ENCODE data around the gene DNAJB13.

DNA sequence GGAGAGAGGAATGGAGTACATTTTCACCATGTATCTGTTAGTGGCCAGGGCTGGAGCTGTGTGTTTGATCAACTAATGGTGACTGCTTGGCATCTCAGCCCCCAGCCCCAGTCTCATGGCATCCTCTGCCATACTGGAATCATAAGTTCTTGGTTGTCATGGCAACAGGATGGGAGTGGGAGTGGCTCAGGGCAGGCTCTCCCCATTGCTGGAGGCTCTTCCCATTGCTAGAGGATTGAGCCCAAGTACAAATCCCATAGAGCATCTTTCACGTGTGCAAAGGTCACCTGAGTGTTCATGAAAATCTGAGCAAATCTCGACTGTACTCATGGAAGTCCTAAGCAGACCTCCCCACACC is 14.9 kb downstream of the DNAJB13 start:
- TF ChIP-seq CHD2 (IDR thresholded peaks at IDR 0.05; ENCODE audit: low read length, partially characterized antibody) = no peak
- no peak for TF ChIP-seq MEF2A (IDR thresholded peaks at IDR 0.05; ENCODE audit: borderline replicate concordance, low read depth)
- TF ChIP-seq JUND (IDR thresholded peaks at IDR 0.05) = no peak
- no peak for TF ChIP-seq ELF1 (IDR thresholded peaks at IDR 0.05)
- TF ChIP-seq MXI1 (IDR thresholded peaks at IDR 0.05; ENCODE audit: low read depth, low read length) = no peak
- TF ChIP-seq TAF1 (IDR thresholded peaks at IDR 0.05; ENCODE audit: borderline replicate concordance, low read depth, low read length) = no peak
- TF ChIP-seq, protein P1, sequence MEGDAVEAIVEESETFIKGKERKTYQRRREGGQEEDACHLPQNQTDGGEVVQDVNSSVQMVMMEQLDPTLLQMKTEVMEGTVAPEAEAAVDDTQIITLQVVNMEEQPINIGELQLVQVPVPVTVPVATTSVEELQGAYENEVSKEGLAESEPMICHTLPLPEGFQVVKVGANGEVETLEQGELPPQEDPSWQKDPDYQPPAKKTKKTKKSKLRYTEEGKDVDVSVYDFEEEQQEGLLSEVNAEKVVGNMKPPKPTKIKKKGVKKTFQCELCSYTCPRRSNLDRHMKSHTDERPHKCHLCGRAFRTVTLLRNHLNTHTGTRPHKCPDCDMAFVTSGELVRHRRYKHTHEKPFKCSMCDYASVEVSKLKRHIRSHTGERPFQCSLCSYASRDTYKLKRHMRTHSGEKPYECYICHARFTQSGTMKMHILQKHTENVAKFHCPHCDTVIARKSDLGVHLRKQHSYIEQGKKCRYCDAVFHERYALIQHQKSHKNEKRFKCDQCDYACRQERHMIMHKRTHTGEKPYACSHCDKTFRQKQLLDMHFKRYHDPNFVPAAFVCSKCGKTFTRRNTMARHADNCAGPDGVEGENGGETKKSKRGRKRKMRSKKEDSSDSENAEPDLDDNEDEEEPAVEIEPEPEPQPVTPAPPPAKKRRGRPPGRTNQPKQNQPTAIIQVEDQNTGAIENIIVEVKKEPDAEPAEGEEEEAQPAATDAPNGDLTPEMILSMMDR (IDR thresholded peaks at IDR 0.05) = no peak
- TF ChIP-seq SIN3A (IDR thresholded peaks at IDR 0.05; ENCODE audit: borderline replicate concordance, low read depth, low read length) = no peak
- TF ChIP-seq POLR2AphosphoS5 (IDR thresholded peaks at IDR 0.05; ENCODE audit: low read depth, low read length) = no peak
